ENCODE measurements around the gene TMEM250.

TMEM250 gene

GRCh38 chr9:136083558-136084062, 35.1 kb downstream of the TMEM250 start:
- Histone ChIP-seq H3K36me3 (ENCODE audit: control insufficient read depth in 4 of 4, insufficient read depth in 4 of 4, low read length in 3 of 4) (peaks cover 0 to 14% (median 0%) of the 10 kb centered on the region in 4 experiments), H3K4me3 (ENCODE audit: control insufficient read depth in 1 of 7, extremely low read depth in 1 of 7, insufficient read depth in 4 of 7, low read depth in 2 of 7, low read length in 6 of 7) (no peak overlapping the region), H3K4me1 (ENCODE audit: control extremely low read depth in 1 of 4, control insufficient read depth in 4 of 4, insufficient read depth in 4 of 4, low read length in 3 of 4) (peaks cover 0 to 46% (median 41%) of the 10 kb centered on the region in 4 experiments), H3K9me3 (ENCODE audit: control extremely low read depth in 1 of 5, control insufficient read depth in 4 of 5, insufficient read depth in 2 of 5, low read depth in 1 of 5, low read length in 4 of 5) (no peaks in the 10 kb centered on the region), H3K27ac (ENCODE audit: insufficient read depth in 1 of 2, low read depth in 1 of 2, low read length in 2 of 2, poor library complexity in 1 of 2, severe bottlenecking in 2 of 2) (no peak overlapping the region), H3K27me3 (replicated peaks in 2 of 5; ENCODE audit: control insufficient read depth in 4 of 5, insufficient read depth in 5 of 5, low read length in 4 of 5) (no peaks in the 10 kb centered on the region)
- no peak for DNase-seq
- CTCF ChIA-PET = no interaction called here
- POLR2A ChIA-PET = no interaction called here
- 96% methylated on average over 8 of the region's 24 CpGs for WGBS (ENCODE audit: insufficient coverage)

DNA sequence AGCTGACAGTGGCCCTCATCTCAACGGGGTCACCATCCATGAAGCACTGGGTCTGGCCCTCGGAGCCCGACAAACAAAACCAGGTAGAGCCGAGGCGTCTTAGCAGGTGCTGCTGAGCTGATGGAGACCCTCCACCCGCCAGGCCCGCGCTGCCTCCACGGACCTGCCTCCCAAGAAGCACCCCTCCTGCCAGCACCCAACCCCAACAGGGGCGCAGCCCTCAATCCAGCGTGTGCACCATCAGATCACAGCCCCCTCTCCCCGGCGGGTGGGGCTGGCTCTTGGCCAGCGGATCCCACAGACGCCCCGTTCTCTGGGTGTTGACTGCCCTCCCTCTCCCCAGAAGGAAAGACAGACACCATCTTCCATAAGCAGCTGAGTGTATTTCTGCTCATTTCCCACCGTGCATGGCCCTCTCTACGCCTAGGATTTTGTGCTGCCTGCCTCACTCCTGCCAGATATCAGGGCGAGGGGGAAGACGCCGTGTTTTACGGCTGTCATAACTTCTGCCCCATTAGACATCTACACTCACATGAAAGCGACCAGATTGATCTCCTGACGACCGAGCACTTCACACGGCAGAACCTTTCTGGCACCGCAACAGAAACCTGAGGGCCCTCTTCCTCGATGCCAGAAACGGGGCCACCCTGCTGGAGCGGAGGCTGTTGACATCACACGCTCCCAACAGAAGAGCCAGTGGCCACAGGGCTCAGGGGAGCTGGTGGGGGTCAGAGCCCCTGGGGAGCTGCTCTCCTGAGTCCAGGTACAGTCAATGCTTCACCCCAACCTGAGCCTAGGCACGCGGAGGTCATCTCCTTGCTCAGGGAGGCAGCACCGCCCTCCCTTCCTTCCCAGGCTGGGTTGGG, 35.9 kb downstream of the TMEM250 start:
- Histone ChIP-seq H3K27ac (ENCODE audit: insufficient read depth in 1 of 2, low read depth in 1 of 2, low read length in 2 of 2, poor library complexity in 1 of 2, severe bottlenecking in 2 of 2) (no peak overlapping the region), H3K9me3 (ENCODE audit: control extremely low read depth in 1 of 5, control insufficient read depth in 4 of 5, insufficient read depth in 2 of 5, low read depth in 1 of 5, low read length in 4 of 5) (no peaks in the 10 kb centered on the region), H3K36me3 (ENCODE audit: control insufficient read depth in 4 of 4, insufficient read depth in 4 of 4, low read length in 3 of 4) (peaks cover 0 to 14% (median 0%) of the 10 kb centered on the region in 4 experiments), H3K4me3 (ENCODE audit: control insufficient read depth in 1 of 7, extremely low read depth in 1 of 7, insufficient read depth in 4 of 7, low read depth in 2 of 7, low read length in 6 of 7) (no peak overlapping the region), H3K27me3 (replicated peaks in 2 of 5; ENCODE audit: control insufficient read depth in 4 of 5, insufficient read depth in 5 of 5, low read length in 4 of 5) (no peaks in the 10 kb centered on the region), H3K4me1 (ENCODE audit: control extremely low read depth in 1 of 4, control insufficient read depth in 4 of 4, insufficient read depth in 4 of 4, low read length in 3 of 4) (peaks cover 0 to 37% (median 34%) of the 10 kb centered on the region in 4 experiments)
- DNase-seq = no peak
- 90% methylated on average over 34 of the region's 34 CpGs for WGBS (ENCODE audit: insufficient coverage)
- ChIA-PET POLR2A (no interaction called here), CTCF (interaction anchor here (2.1 kb wide), 1 partner anchor 8 kb away, joined by 4 read pairs; no protein-coding TSS in a partner anchor)

DNA sequence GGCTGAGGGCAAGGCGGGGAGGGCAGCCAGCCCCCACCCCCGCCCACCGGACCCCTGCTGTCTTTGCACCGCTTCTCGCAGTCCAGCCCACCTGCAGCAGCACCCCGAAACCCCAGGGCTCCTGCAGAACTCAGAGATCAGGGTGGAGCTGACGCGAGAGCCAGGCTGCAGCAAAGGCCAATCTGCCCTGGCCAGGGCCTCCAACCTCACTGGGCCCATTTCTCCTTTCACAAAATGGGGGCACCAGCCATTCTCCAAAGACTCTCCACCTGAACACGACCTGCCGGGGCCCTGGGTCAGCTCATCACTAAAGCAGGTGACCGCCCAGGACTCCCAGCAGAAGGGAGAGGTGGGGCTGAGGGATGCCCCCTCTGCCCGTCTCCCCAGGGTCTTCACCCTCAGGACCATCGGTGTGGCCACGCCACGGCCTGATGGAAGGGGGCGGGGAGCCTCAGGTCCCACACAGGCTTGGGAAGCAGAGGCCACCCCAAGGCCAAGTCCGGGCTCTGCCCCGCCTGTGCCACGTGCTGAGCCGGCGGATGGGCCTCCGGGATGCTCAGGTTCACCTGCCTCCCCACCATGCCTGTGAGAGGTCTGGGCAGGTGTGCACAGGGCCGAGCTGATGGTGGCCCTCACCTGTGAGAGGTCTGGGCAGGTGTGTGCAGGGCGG, 36.7 kb downstream of the TMEM250 start:
- Histone ChIP-seq H3K9me3 (ENCODE audit: control extremely low read depth in 1 of 5, control insufficient read depth in 4 of 5, insufficient read depth in 2 of 5, low read depth in 1 of 5, low read length in 4 of 5) (no peaks in the 10 kb centered on the region), H3K27ac (ENCODE audit: insufficient read depth in 1 of 2, low read depth in 1 of 2, low read length in 2 of 2, poor library complexity in 1 of 2, severe bottlenecking in 2 of 2) (no peak overlapping the region), H3K36me3 (ENCODE audit: control insufficient read depth in 4 of 4, insufficient read depth in 4 of 4, low read length in 3 of 4) (peaks cover 0 to 14% (median 0%) of the 10 kb centered on the region in 4 experiments), H3K27me3 (replicated peaks in 2 of 5; ENCODE audit: control insufficient read depth in 4 of 5, insufficient read depth in 5 of 5, low read length in 4 of 5) (no peaks in the 10 kb centered on the region), H3K4me1 (ENCODE audit: control extremely low read depth in 1 of 4, control insufficient read depth in 4 of 4, insufficient read depth in 4 of 4, low read length in 3 of 4) (peaks cover 0 to 40% (median 31%) of the 10 kb centered on the region in 4 experiments), H3K4me3 (ENCODE audit: control insufficient read depth in 1 of 7, extremely low read depth in 1 of 7, insufficient read depth in 4 of 7, low read depth in 2 of 7, low read length in 6 of 7) (no peak overlapping the region)
- CTCF ChIA-PET = interaction anchor here (1.1 to 2.1 kb wide), 2 partner anchors 9 to 66 kb away, joined by 3 to 4 read pairs; no protein-coding TSS in a partner anchor
- POLR2A ChIA-PET = no interaction called here
- 94% methylated on average over 23 of the region's 24 CpGs for WGBS (ENCODE audit: insufficient coverage)
- DNase-seq = no peak

DNA sequence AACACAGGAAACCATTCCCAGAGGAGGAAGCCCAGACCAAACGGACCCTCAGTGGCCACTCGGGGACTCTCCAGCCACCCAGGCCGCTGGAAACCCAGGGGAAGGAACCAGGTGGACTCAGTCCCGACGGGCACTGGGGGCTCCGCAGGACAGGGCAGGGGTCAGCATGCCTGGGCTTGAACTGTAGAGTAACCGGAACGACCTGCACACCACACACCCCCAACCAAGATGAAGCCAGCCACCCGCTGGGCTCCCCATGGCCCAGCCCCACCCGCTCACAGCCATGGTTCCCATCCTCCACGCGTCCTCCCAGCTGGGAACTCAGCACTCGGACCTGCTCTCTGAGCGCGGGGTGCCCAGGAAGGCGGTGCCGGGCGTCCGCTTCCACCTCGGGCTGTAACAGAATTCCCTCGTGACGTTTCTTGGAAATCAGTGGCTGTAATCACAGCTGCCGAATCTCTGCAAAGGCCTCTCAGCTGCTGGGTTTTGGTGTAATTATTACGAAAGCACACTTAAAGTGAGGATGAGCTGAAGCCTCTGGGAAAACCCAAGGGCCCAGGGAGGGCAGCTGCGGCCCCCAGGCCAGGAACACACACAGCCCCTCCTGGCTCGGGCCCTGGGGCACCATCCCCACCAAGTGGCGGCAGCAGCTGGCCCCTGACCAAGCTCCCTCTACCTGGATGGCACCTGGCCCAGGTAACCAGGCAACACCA, 37.4 kb downstream of the TMEM250 start:
- Histone ChIP-seq H3K9me3 (ENCODE audit: control extremely low read depth in 1 of 5, control insufficient read depth in 4 of 5, insufficient read depth in 2 of 5, low read depth in 1 of 5, low read length in 4 of 5) (no peaks in the 10 kb centered on the region), H3K27me3 (replicated peaks in 2 of 5; ENCODE audit: control insufficient read depth in 4 of 5, insufficient read depth in 5 of 5, low read length in 4 of 5) (no peaks in the 10 kb centered on the region), H3K4me3 (ENCODE audit: control insufficient read depth in 1 of 7, extremely low read depth in 1 of 7, insufficient read depth in 4 of 7, low read depth in 2 of 7, low read length in 6 of 7) (no peak overlapping the region), H3K27ac (ENCODE audit: insufficient read depth in 1 of 2, low read depth in 1 of 2, low read length in 2 of 2, poor library complexity in 1 of 2, severe bottlenecking in 2 of 2) (no peak overlapping the region), H3K36me3 (ENCODE audit: control insufficient read depth in 4 of 4, insufficient read depth in 4 of 4, low read length in 3 of 4) (peaks cover 0 to 14% (median 0%) of the 10 kb centered on the region in 4 experiments), H3K4me1 (ENCODE audit: control extremely low read depth in 1 of 4, control insufficient read depth in 4 of 4, insufficient read depth in 4 of 4, low read length in 3 of 4) (peaks cover 0 to 46% (median 29%) of the 10 kb centered on the region in 4 experiments)
- CTCF ChIA-PET = interaction anchor here (1.1 to 2.1 kb wide), 2 partner anchors 9 to 65 kb away, joined by 3 to 4 read pairs; no protein-coding TSS in a partner anchor
- POLR2A ChIA-PET = interaction anchor here (0.6 kb wide), 2 partner anchors 111 to 129 kb away, joined by 3 to 4 read pairs; no protein-coding TSS in a partner anchor
- 93% methylated on average over 21 of the region's 27 CpGs for WGBS (ENCODE audit: insufficient coverage)
- DNase-seq = no peak

- no peaks in the 10 kb centered on the region for H3K9me3 ChIP-seq (ENCODE audit: control extremely low read depth in 1 of 5, control insufficient read depth in 4 of 5, insufficient read depth in 2 of 5, low read depth in 1 of 5, low read length in 4 of 5)
- WGBS (ENCODE audit: insufficient coverage) = 89% methylated on average over 18 of the region's 23 CpGs
- no peak overlapping the region for H3K27ac ChIP-seq (ENCODE audit: insufficient read depth in 1 of 2, low read depth in 1 of 2, low read length in 2 of 2, poor library complexity in 1 of 2, severe bottlenecking in 2 of 2)
- ChIA-PET CTCF (interaction anchor here (1.9 kb wide), 1 partner anchor 10 kb away, joined by 6 read pairs; no protein-coding TSS in a partner anchor), POLR2A (interaction anchor here (0.6 kb wide), 2 partner anchors 111 to 129 kb away, joined by 3 to 4 read pairs; no protein-coding TSS in a partner anchor)
- no peaks in the 10 kb centered on the region for H3K27me3 ChIP-seq (replicated peaks in 2 of 5; ENCODE audit: control insufficient read depth in 4 of 5, insufficient read depth in 5 of 5, low read length in 4 of 5)
- H3K4me3 ChIP-seq (ENCODE audit: control insufficient read depth in 1 of 7, extremely low read depth in 1 of 7, insufficient read depth in 4 of 7, low read depth in 2 of 7, low read length in 6 of 7) = no peak overlapping the region
- DNase-seq = no peak
- H3K36me3 ChIP-seq (ENCODE audit: control insufficient read depth in 4 of 4, insufficient read depth in 4 of 4, low read length in 3 of 4) = peaks cover 0 to 14% (median 0%) of the 10 kb centered on the region in 4 experiments
- peaks cover 0 to 51% (median 34%) of the 10 kb centered on the region in 4 experiments for H3K4me1 ChIP-seq (ENCODE audit: control extremely low read depth in 1 of 4, control insufficient read depth in 4 of 4, insufficient read depth in 4 of 4, low read length in 3 of 4)
These were observed 38.0 kb downstream of the TMEM250 start for GRCh38 chr9:136080716-136081112.

- 34% methylated on average over 4 of the region's 6 CpGs for WGBS (ENCODE audit: insufficient coverage)
- peak in 2 of 3 donors; percentile 43 to 59 for DNase-seq
- POLR2A ChIA-PET = no interaction called here
- Histone ChIP-seq H3K4me1 (ENCODE audit: control extremely low read depth in 1 of 4, control insufficient read depth in 4 of 4, insufficient read depth in 4 of 4, low read length in 3 of 4) (peaks cover 0 to 59% (median 42%) of the 10 kb centered on the region in 4 experiments), H3K27ac (ENCODE audit: insufficient read depth in 1 of 2, low read depth in 1 of 2, low read length in 2 of 2, poor library complexity in 1 of 2, severe bottlenecking in 2 of 2) (no peak overlapping the region), H3K4me3 (ENCODE audit: control insufficient read depth in 1 of 7, extremely low read depth in 1 of 7, insufficient read depth in 4 of 7, low read depth in 2 of 7, low read length in 6 of 7) (peak overlapping the region in 1 of 7 experiments; percentile 39), H3K9me3 (ENCODE audit: control extremely low read depth in 1 of 5, control insufficient read depth in 4 of 5, insufficient read depth in 2 of 5, low read depth in 1 of 5, low read length in 4 of 5) (no peaks in the 10 kb centered on the region), H3K27me3 (replicated peaks in 2 of 5; ENCODE audit: control insufficient read depth in 4 of 5, insufficient read depth in 5 of 5, low read length in 4 of 5) (no peaks in the 10 kb centered on the region), H3K36me3 (ENCODE audit: control insufficient read depth in 4 of 4, insufficient read depth in 4 of 4, low read length in 3 of 4) (peaks cover 0 to 14% (median 0%) of the 10 kb centered on the region in 4 experiments)
- CTCF ChIA-PET = interaction anchor here (1.0 to 1.9 kb wide), 3 partner anchors 10 to 110 kb away, joined by 3 to 6 read pairs (median 3); no protein-coding TSS in a partner anchor
These were observed 38.8 kb downstream of the TMEM250 start for GRCh38 chr9:136079916-136080246.
